Adipocyte (in vitro differentiated cells): ENCODE results near the gene SLC44A5.
"Not testable (repeated sequence)": the region's sequence is repeated elsewhere in the genome, so short reads cannot be mapped to it uniquely, and the experiment has no call there.

ENCODE experiments used
- DNase-seq: peaks from one replicate; pipeline ENCODE4 v3.0.0-alpha.2; 2015; ENCODE audit warnings: low read depth
- H3K27me3 ChIP-seq: replicated peaks from 2 replicates; pipeline ENCODE4 v1.7.0; 2013; ENCODE audit warnings: mild to moderate bottlenecking, low read length, moderate library complexity; ENCODE audit not compliant: control insufficient read depth, insufficient read depth
- H3K36me3 ChIP-seq: 2 replicates; pipeline ENCODE4 v1.7.0; 2013; ENCODE audit warnings: low read length, mild to moderate bottlenecking, moderate library complexity; ENCODE audit not compliant: control insufficient read depth, insufficient read depth, severe bottlenecking
- H3K4me1 ChIP-seq: 2 replicates; pipeline ENCODE4 v1.7.0; 2013; ENCODE audit warnings: mild to moderate bottlenecking, low read length, moderate library complexity; ENCODE audit not compliant: control insufficient read depth, insufficient read depth
- H3K4me3 ChIP-seq: 2 replicates; pipeline ENCODE4 v1.7.0; 2013; ENCODE audit warnings: mild to moderate bottlenecking, low read length, moderate library complexity
- H3K9ac ChIP-seq: 2 replicates; pipeline ENCODE4 v1.7.0; 2013; ENCODE audit warnings: mild to moderate bottlenecking, low read length, moderate library complexity
- H3K9me3 ChIP-seq: 2 replicates; pipeline ENCODE4 v1.7.0; 2013; ENCODE audit warnings: mild to moderate bottlenecking, low read length, moderate library complexity; ENCODE audit not compliant: control insufficient read depth

Gene SLC44A5

DNA sequence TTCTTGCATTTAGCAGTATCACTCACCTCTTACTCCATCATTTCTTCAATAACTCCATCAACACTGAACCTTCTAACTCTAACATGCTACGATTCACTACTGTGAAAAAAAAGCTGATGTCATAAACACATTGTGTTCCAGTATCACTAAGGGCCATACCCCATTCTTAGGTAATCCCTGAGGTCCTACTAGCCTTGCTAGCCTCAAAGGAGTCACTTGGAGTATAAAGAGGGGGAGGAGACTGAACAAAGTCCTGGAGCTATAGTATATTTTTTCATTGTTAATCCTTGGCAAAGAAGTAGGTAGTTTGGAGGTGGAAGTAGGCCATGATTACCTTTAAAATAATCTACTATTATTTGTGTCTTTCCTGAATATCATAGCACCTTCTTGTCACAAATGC lies at the start of gene SLC44A5:
Gene SLC44A5 (minus strand): TSS at position 101 of the 400 bp plus-strand sequence. CDS start 69,667 bp downstream, outside the sequence.
- DNase-seq = no peak
- Histone ChIP-seq H3K27me3 (peaks cover 26% of the 10 kb centered on the region), H3K36me3 (no peaks in the 10 kb centered on the region), H3K9ac (no peak within 1 kb of the TSS), H3K9me3 (no peaks in the 10 kb centered on the region), H3K4me1 (no peaks in the 10 kb centered on the region), H3K4me3 (no peak within 1 kb of the TSS)

DNA sequence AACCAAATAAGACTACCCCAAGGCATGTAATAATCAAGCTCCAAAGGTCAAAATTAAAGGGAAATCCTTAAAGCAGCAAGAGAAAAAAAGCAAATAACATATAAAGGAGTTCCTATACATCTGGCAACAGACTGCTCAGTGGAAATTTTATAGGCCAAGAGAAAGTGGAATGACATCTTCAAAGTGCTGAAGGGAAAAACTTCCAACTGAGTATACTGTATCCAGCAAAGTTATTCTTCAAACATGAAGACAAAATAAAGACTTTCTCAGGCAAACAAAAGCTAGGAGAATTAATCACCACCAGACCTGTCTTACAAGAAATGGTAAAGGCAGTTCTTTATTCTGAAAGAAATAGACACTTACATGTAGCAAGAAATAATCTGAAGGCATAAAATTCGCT lies 45.0 kb upstream of the SLC44A5 start:
- no peak for DNase-seq
- H3K36me3 ChIP-seq = no peaks in the 10 kb centered on the region
- no peaks in the 10 kb centered on the region for H3K27me3 ChIP-seq
- no peak overlapping the region for H3K4me3 ChIP-seq
- no peak overlapping the region for H3K9ac ChIP-seq
- no peaks in the 10 kb centered on the region for H3K4me1 ChIP-seq
- H3K9me3 ChIP-seq = peaks cover 15% of the 10 kb centered on the region

DNA sequence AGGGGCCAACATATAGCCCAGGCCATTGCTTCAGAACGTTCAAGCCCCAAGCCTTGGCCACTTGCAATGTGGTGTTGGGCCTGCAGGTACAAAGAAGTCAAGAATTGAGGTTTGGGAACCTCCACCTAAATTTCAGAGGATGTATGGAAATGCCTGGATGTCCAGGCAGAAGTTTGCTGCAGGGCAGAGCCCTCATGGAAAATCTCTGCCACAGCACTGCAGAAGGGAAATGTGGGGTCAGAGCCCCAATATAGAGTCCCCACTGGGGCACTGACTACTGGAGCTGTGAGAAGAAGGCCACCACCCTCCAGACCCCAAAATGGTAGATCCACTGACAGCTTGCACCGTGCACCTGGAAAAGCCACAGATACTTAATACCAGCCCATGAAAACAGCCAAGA lies 36.3 kb upstream of the SLC44A5 start:
- H3K9ac ChIP-seq, H3K27me3 ChIP-seq, DNase-seq, H3K9me3 ChIP-seq, H3K4me3 ChIP-seq, H3K36me3 ChIP-seq, H3K4me1 ChIP-seq: not testable (repeated sequence)

DNA sequence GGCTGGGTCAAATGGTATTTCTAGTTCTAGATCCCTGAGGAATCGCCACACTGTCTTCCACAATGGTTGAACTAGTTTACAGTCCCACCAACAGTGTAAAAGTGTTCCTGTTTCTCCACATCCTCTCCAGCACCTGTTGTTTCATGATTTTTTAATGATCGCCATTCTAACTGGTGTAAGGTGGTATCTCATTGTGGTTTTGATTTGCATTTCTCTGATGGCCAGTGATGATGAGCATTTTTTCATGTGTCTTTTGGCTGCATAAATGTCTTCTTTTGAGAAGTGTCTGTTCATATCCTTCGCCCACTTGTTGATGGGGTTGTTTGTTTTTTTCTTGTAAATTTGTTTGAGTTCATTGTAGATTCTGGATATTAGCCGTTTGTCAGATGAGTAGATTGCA lies 34.2 kb upstream of the SLC44A5 start:
- H3K9me3 ChIP-seq, H3K4me1 ChIP-seq, DNase-seq, H3K36me3 ChIP-seq, H3K4me3 ChIP-seq, H3K9ac ChIP-seq, H3K27me3 ChIP-seq: not testable (repeated sequence)

DNA sequence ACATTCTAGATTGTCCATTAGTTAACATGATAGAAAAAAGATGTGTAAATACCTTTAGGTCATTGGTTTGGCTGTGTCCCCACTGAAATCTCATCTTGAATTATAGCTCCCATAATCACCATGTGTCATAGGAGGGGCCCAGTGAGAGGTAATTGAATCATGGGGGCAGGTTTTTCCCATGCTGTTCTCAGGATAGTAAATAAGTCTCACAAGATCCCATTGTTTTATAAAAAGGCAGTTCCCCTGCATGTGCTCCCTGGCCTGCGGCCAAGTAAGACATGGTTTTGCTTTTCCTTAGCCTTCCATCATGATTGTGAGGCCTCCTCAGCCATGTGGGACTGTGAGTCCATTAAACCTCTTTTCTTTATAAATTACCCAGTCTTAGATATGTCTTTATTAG lies 32.5 kb upstream of the SLC44A5 start:
- H3K9me3 ChIP-seq = peaks cover 7% of the 10 kb centered on the region
- H3K4me1 ChIP-seq = no peaks in the 10 kb centered on the region
- H3K4me3 ChIP-seq = no peak overlapping the region
- no peaks in the 10 kb centered on the region for H3K36me3 ChIP-seq
- no peaks in the 10 kb centered on the region for H3K27me3 ChIP-seq
- DNase-seq = no peak
- H3K9ac ChIP-seq = no peak overlapping the region

DNA sequence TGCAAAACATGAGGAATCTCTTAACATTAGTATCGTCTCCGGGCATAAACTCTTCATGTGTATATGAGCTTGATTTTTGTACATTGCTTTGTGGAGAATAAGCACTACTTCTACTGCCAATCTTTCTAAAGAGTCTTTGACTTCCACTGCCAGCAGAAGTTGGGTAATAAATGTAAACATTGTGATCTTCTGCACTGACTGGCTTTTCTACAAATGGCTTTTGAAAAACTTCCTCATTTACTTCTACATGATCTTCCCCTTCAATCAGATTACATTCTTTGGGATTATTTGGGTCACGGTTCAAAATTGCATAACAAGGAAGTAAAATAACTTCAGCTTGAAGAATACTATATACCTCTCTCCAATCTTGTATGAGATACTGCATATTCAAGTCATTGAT lies 30.4 kb upstream of the SLC44A5 start:
- H3K27me3 ChIP-seq = no peaks in the 10 kb centered on the region
- DNase-seq = no peak
- no peaks in the 10 kb centered on the region for H3K36me3 ChIP-seq

DNA sequence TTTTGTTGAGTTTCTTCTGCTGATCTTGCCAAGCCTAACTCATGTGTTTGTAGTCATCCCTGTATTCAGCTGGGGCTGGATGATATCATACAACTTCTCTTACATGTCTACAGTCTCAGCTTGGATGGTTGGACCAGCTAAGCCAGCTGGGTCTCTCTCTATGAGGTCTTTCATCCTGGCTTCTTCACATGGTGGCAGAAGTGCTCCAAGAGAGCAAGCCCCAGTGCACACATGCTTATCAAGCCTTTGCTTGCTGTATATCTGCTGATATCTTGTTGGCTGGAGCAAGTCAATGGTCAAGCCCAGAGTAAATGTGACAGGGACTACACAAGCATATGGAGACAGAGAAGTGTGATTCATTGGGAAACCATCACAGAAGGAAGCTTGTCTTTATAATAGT lies 29.2 kb upstream of the SLC44A5 start:
- no peaks in the 10 kb centered on the region for H3K4me1 ChIP-seq
- H3K4me3 ChIP-seq = no peak overlapping the region
- DNase-seq = no peak
- H3K27me3 ChIP-seq = no peaks in the 10 kb centered on the region
- no peaks in the 10 kb centered on the region for H3K36me3 ChIP-seq
- H3K9me3 ChIP-seq = peaks cover 7% of the 10 kb centered on the region
- no peak overlapping the region for H3K9ac ChIP-seq

More for the DNA sequence above, 30.4 kb upstream of the SLC44A5 start:
- Histone ChIP-seq H3K4me3 (no peak overlapping the region), H3K9ac (no peak overlapping the region), H3K4me1 (no peaks in the 10 kb centered on the region), H3K9me3 (peaks cover 7% of the 10 kb centered on the region)

DNA sequence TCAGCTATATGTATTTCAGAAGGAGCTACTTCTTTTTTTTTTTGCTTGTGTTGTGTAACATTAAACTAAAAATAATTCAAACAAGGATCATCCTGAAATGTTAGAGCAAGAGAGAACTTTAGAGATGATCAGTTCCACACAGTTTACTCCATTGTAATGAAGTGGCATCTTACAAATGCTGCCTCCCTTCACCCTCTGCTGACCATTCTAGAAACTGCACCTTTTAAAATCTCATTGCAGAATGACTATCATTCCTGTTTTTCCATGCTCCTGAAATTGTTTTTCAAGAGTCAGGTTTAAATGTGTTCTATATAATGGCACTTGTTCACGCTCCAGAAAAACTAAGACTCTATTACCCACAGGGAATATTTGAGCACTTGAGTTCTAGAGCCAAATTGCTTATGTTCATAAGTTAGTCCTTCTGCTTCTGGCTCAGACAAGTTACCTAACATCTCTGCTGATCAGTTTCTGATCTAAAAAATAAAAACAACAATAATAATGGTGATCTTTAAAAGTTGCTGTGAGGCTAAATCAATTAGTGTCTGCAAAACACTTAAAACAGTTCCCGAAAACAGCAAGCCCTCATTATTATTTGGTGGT lies 21.5 kb upstream of the SLC44A5 start:
- Histone ChIP-seq H3K27me3 (peaks cover 4% of the 10 kb centered on the region), H3K9ac (no peak overlapping the region), H3K4me3 (no peak overlapping the region), H3K9me3 (no peaks in the 10 kb centered on the region), H3K36me3 (no peaks in the 10 kb centered on the region), H3K4me1 (no peaks in the 10 kb centered on the region)
- peak; percentile 75 for DNase-seq

DNA sequence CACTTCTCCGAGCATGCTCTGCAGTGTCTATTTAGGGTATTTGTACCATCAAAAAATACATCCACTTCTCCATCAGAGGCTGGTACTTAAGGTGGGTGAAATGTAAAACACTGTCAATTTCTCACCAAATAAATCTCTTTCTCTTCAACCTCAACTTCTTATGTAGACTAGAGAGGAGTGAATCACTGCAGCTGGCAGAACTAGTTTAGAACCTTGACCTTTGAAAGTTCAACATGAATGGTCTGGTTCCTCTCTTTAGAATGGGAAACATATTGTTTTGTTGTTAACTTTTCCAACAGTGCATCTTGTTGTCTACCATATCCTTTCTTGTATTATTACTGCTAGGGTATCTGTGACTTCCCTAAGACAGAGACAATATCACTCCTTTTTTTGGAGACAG lies 20.1 kb upstream of the SLC44A5 start:
- no peak for DNase-seq
- Histone ChIP-seq H3K36me3 (no peaks in the 10 kb centered on the region), H3K9ac (no peak overlapping the region), H3K9me3 (no peaks in the 10 kb centered on the region), H3K27me3 (peaks cover 4% of the 10 kb centered on the region), H3K4me1 (no peaks in the 10 kb centered on the region), H3K4me3 (no peak overlapping the region)

DNA sequence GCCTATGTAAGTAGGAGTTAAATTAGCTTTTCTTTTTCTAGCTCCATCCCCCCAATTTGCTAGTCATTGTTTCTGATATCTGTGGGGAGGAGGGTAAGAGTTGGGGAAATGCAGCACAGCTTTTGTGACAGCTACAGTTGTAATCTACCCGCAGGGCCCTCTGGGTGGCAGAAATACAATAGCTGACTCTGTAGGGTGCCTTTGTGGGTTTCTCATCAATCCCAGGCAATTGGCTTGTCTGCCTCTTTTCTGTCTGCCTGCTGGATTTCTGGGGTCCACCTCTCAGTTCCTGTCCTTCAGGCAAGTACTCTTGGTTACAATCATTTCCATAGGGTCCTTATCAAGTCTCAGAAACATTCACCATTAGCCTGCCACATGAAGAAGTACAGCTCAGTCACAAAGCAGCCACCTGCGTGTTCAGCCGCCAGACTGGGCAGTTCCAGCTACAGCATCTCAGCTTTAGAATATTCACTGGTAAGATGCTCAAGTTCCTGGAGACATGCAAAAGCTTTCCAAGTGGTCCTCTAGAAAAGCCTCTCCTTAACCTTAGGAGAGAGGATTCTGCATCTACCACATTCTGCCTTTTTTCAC lies 19.2 kb upstream of the SLC44A5 start:
- no peak for DNase-seq

DNA sequence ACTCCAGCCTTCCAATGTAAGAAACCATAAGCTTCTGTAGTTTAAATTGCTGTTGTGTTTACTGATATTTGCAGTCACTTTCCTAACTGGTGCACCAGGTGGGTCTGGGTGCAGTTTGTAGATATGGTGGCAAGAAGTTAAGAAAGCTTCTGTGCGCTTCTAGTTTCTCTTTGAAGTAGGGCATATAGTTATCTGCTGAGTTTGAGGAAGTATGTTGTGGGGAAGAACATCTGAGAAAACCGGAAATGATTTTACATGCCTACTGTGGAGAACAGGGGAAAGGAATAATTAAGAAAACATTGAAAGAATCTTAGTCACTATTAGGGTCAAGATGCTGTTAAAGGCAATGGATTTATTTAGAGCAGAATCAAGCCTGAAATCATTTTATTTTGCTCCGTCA lies 14.9 kb upstream of the SLC44A5 start:
- Histone ChIP-seq H3K4me3 (no peak overlapping the region), H3K9me3 (peaks cover 6% of the 10 kb centered on the region), H3K36me3 (no peaks in the 10 kb centered on the region), H3K27me3 (peaks cover 4% of the 10 kb centered on the region), H3K9ac (no peak overlapping the region), H3K4me1 (no peaks in the 10 kb centered on the region)
- DNase-seq = no peak

More for the DNA sequence above, 19.2 kb upstream of the SLC44A5 start:
- Histone ChIP-seq H3K9me3 (no peaks in the 10 kb centered on the region), H3K4me3 (no peak overlapping the region), H3K4me1 (no peaks in the 10 kb centered on the region), H3K36me3 (no peaks in the 10 kb centered on the region), H3K27me3 (peaks cover 4% of the 10 kb centered on the region), H3K9ac (no peak overlapping the region)

DNA sequence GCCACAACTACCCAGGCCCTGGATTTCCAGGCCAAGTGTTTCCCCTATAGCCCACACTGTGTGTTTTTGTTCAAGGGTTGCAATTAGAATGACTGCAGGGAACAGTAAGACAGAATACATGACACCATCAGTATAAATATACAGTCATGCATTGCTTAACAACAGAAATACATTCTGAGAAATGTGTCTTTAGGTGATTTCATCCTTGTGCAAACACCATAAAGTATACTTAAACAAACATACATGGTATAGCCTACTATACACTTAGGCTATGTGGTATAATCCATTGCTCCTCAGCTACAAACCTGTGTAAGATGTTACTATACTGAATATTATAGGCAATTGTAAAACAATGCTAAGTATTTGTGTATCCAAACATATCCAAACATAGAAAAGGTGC lies 7.5 kb upstream of the SLC44A5 start:
- no peak for DNase-seq
- Histone ChIP-seq H3K9me3 (peaks cover 2% of the 10 kb centered on the region), H3K36me3 (no peaks in the 10 kb centered on the region), H3K4me3 (no peak overlapping the region), H3K27me3 (peaks cover 37% of the 10 kb centered on the region), H3K9ac (no peak overlapping the region), H3K4me1 (peaks cover 2% of the 10 kb centered on the region)
